A673 (cell line): ENCODE results near the gene SERPINB13. TPM values are rescaled to one million over a fixed set of nuclear protein-coding genes. Genes with fewer than 3 reads are reported as not detected.

ENCODE experiments used
- BruUV-seq: library from RNA; stranded (reverse); fragments of 400-500 nt; replicated peaks from 2 replicates; lab custom pipeline; 2021; lab: Mats Ljungman, UMichigan
- CTCF ChIA-PET: fragments of 300-600 bp; sonication (Branson Sonifier 250); formaldehyde crosslinking; loops from one replicate; lab custom pipeline; 2022; ENCODE audit warnings: antibody characterized with exemption; lab: Charles Lee
- POLR2A ChIA-PET: fragments of 300-600 bp; sonication (Branson Sonifier 250); formaldehyde crosslinking; loops from one replicate; lab custom pipeline; 2022; ENCODE audit warnings: antibody characterized with exemption; ENCODE audit not compliant: low non-redundant PET; lab: Charles Lee
- DNase-seq: peaks from one replicate; pipeline ENCODE4 v3.0.0-alpha.2; 2015; ENCODE audit warnings: low spot score
- H3K27ac ChIP-seq: fragments of 200-600 bp; sonication (generic); 2 replicates; pipeline ENCODE4 v1.5.1; 2016; ENCODE audit warnings: mixed run types, low read depth, mild to moderate bottlenecking, mixed read lengths, antibody characterized with exemption, low read length; ENCODE audit not compliant: poor library complexity, severe bottlenecking
- H3K27me3 ChIP-seq: fragments of 200-600 bp; sonication (generic); replicated peaks from 2 replicates; pipeline ENCODE4 v1.6.1; 2017; ENCODE audit warnings: mixed run types, low read depth, mild to moderate bottlenecking, mixed read lengths, antibody characterized with exemption, low read length; ENCODE audit not compliant: insufficient read depth, poor library complexity
- H3K36me3 ChIP-seq: fragments of 200-600 bp; sonication (generic); 2 replicates; pipeline ENCODE4 v1.6.1; 2016; ENCODE audit warnings: mixed run types, mild to moderate bottlenecking, mixed read lengths, antibody characterized with exemption, low read length; ENCODE audit not compliant: insufficient read depth, poor library complexity, severe bottlenecking
- H3K4me1 ChIP-seq: fragments of 200-600 bp; sonication (generic); 2 replicates; pipeline ENCODE4 v1.6.1; 2017; ENCODE audit warnings: mixed run types, mild to moderate bottlenecking, mixed read lengths, antibody characterized with exemption, low read length; ENCODE audit not compliant: insufficient read depth, poor library complexity, severe bottlenecking
- H3K4me3 ChIP-seq: fragments of 200-600 bp; sonication (generic); 2 replicates; pipeline ENCODE4 v1.5.1; 2016; ENCODE audit warnings: low read depth, mixed run types, mild to moderate bottlenecking, mixed read lengths, low read length; ENCODE audit not compliant: poor library complexity, severe bottlenecking
- H3K9me3 ChIP-seq: fragments of 200-600 bp; sonication (generic); 2 replicates; pipeline ENCODE4 v1.6.1; 2016; ENCODE audit warnings: mixed run types, low read depth, mild to moderate bottlenecking, mixed read lengths, antibody characterized with exemption, low read length; ENCODE audit not compliant: poor library complexity, severe bottlenecking
- EZH2 ChIP-seq: fragments of 200-600 bp; sonication (generic); IDR thresholded peaks from 2 replicates; pipeline ENCODE4 v1.6.1; 2017; ENCODE audit warnings: borderline replicate concordance, low read depth, mild to moderate bottlenecking, mixed read lengths, antibody characterized with exemption, low read length; ENCODE audit not compliant: poor library complexity, severe bottlenecking
- intact Hi-C: fragments of 100-400 bp; cut with micrococcal nuclease; formaldehyde crosslinking; loops from one replicate; pipeline ENCODE4 v1.10.0; 2022; ENCODE audit not compliant: unreplicated experiment
- total RNA-seq: library from RNA; stranded (reverse); gene quantifications from 2 replicates; pipeline ENCODE4 v1.2.3, GENCODE V29; 2021
- TF ChIP-seq, protein P1 (sequence below): fragments of 300-800, 200-600 bp; sonication (generic); conservative IDR thresholded peaks from 2 replicates; pipeline ENCODE4 v1.5.1; 2017; ENCODE audit warnings: low read depth, mild to moderate bottlenecking, antibody characterized with exemption, low read length, moderate library complexity, mixed read lengths

Gene SERPINB13
- total RNA-seq, 1 experiment from 2014 or later: 0.49 TPM

GRCh38 chr18:63559567-63560491, 27.3 kb upstream of the SERPINB13 start:
- Histone ChIP-seq H3K9me3 (no peaks in the 10 kb centered on the region), H3K4me1 (no peaks in the 10 kb centered on the region), H3K4me3 (no peak overlapping the region), H3K27ac (no peak overlapping the region), H3K27me3 (no peaks in the 10 kb centered on the region), H3K36me3 (no peaks in the 10 kb centered on the region)
- ChIA-PET CTCF (no interaction called here), POLR2A (no interaction called here)
- no TSS peak for BruUV-seq
- no peak for DNase-seq
- intact Hi-C loops: no loop called here
- TF ChIP-seq EZH2: no peak
- TF ChIP-seq, protein P1, sequence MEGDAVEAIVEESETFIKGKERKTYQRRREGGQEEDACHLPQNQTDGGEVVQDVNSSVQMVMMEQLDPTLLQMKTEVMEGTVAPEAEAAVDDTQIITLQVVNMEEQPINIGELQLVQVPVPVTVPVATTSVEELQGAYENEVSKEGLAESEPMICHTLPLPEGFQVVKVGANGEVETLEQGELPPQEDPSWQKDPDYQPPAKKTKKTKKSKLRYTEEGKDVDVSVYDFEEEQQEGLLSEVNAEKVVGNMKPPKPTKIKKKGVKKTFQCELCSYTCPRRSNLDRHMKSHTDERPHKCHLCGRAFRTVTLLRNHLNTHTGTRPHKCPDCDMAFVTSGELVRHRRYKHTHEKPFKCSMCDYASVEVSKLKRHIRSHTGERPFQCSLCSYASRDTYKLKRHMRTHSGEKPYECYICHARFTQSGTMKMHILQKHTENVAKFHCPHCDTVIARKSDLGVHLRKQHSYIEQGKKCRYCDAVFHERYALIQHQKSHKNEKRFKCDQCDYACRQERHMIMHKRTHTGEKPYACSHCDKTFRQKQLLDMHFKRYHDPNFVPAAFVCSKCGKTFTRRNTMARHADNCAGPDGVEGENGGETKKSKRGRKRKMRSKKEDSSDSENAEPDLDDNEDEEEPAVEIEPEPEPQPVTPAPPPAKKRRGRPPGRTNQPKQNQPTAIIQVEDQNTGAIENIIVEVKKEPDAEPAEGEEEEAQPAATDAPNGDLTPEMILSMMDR: no peak

GRCh38 chr18:63562284-63562683, 24.9 kb upstream of the SERPINB13 start:
- TF ChIP-seq, protein P1: no peak
- no peaks in the 10 kb centered on the region for H3K4me1 ChIP-seq
- ChIA-PET CTCF (no interaction called here), POLR2A (interaction anchor here (0.7 kb wide), 1 partner anchor 44 kb away, joined by 3 read pairs; no protein-coding TSS in a partner anchor)
- no peaks in the 10 kb centered on the region for H3K9me3 ChIP-seq
- DNase-seq: no peak
- no TSS peak for BruUV-seq
- no peak overlapping the region for H3K4me3 ChIP-seq
- intact Hi-C loops: no loop called here
- H3K27me3 ChIP-seq: no peaks in the 10 kb centered on the region
- no peak overlapping the region for H3K27ac ChIP-seq
- H3K36me3 ChIP-seq: no peaks in the 10 kb centered on the region

GRCh38 chr18:63564021-63564420, 23.1 kb upstream of the SERPINB13 start:
- no peak for TF ChIP-seq EZH2
- TF ChIP-seq, protein P1: no peak
- no peak for DNase-seq
- BruUV-seq: no TSS peak
- Histone ChIP-seq H3K4me3 (no peak overlapping the region), H3K36me3 (no peaks in the 10 kb centered on the region), H3K4me1 (no peaks in the 10 kb centered on the region), H3K27ac (no peak overlapping the region), H3K9me3 (no peaks in the 10 kb centered on the region), H3K27me3 (no peaks in the 10 kb centered on the region)
- POLR2A ChIA-PET: no interaction called here
- CTCF ChIA-PET: interaction anchor here (0.7 kb wide), 1 partner anchor 373 kb away, joined by 3 read pairs; no protein-coding TSS in a partner anchor
- intact Hi-C loops: no loop called here
